HepG2 (cell line): ENCODE data around the gene CCDC142. TPM values are rescaled to one million over a fixed set of nuclear protein-coding genes. Genes with fewer than 3 reads are reported as not detected.

Experiments
- BCL3 ChIP-seq: sonication (generic); formaldehyde crosslinking; IDR thresholded peaks from 2 replicates; pipeline ENCODE4 v1.5.1; 2020; ENCODE audit warnings: mild to moderate bottlenecking, missing genetic modification reagents, moderate library complexity
- CEBPB ChIP-seq: IDR thresholded peaks from 2 replicates; pipeline ENCODE4 v1.6.1; 2011; ENCODE audit warnings: low read depth, low read length, improper control_type of control experiment, borderline replicate concordance
- FOXP4 ChIP-seq: sonication (generic); formaldehyde crosslinking; IDR thresholded peaks from 2 replicates; pipeline ENCODE4 v1.4.0; 2020; ENCODE audit warnings: missing genetic modification reagents
- HNRNPUL1 ChIP-seq: fragments of 200-400 bp; formaldehyde crosslinking; IDR thresholded peaks from 2 replicates; pipeline ENCODE4 v1.6.1; 2017; ENCODE audit warnings: low read depth, mild to moderate bottlenecking, low read length, moderate library complexity
- KAT2B ChIP-seq: fragments of 150-350 bp; IDR thresholded peaks from 2 replicates; pipeline ENCODE4 v1.6.1; 2014; ENCODE audit warnings: low read depth, low read length, borderline replicate concordance
- KDM5B ChIP-seq: sonication (generic); formaldehyde crosslinking; IDR thresholded peaks from 2 replicates; pipeline ENCODE4 v1.4.0; 2020; ENCODE audit warnings: missing genetic modification reagents, mild to moderate bottlenecking, borderline replicate concordance
- NFE2L1 ChIP-seq: sonication (generic); formaldehyde crosslinking; IDR thresholded peaks from 2 replicates; pipeline ENCODE4 v1.4.0; 2020; ENCODE audit warnings: missing genetic modification reagents, mild to moderate bottlenecking, borderline replicate concordance
- NR2F2 ChIP-seq: IDR thresholded peaks from 2 replicates; pipeline ENCODE4 v1.6.1; 2012; ENCODE audit warnings: low read depth, inconsistent platforms, borderline replicate concordance
- ONECUT2 ChIP-seq: sonication (generic); formaldehyde crosslinking; IDR thresholded peaks from 2 replicates; pipeline ENCODE4 v1.4.0; 2020; ENCODE audit warnings: missing genetic modification reagents
- PTBP1 ChIP-seq: fragments of 200-400 bp; formaldehyde crosslinking; IDR thresholded peaks from 2 replicates; pipeline ENCODE4 v1.6.1; 2018; ENCODE audit warnings: low read length, low read depth; ENCODE audit not compliant: poor library complexity, severe bottlenecking
- RFXANK ChIP-seq: IDR thresholded peaks from 2 replicates; pipeline ENCODE4 v1.6.1; 2016
- RXRB ChIP-seq: IDR thresholded peaks from 2 replicates; pipeline ENCODE4 v1.6.1; 2016; ENCODE audit warnings: borderline replicate concordance, missing genetic modification reagents, missing compliant biosample characterization
- SNAPC2 ChIP-seq: sonication (generic); formaldehyde crosslinking; IDR thresholded peaks from 2 replicates; pipeline ENCODE4 v1.8.1; 2022; ENCODE audit warnings: mild to moderate bottlenecking, missing genetic modification reagents
- SOX13 ChIP-seq, 3 experiments: fragments of 450-650 bp in 1 of 3; sonication (generic) in 1 of 3; formaldehyde crosslinking in 1 of 3; IDR thresholded peaks in 2 of 3; conservative IDR thresholded peaks in 1 of 3; 2 replicates each; pipeline versions ENCODE4 v1.5.0 to v1.6.1; 2016 to 2020; ENCODE audit warnings: antibody characterized with exemption in 1 of 3, mild to moderate bottlenecking in 1 of 3, missing compliant biosample characterization in 1 of 3, missing genetic modification reagents in 1 of 3, moderate library complexity in 1 of 3
- SOX5 ChIP-seq: IDR thresholded peaks from 2 replicates; pipeline ENCODE4 v1.6.1; 2016; ENCODE audit warnings: borderline replicate concordance
- TAF15 ChIP-seq: fragments of 200-400 bp; formaldehyde crosslinking; IDR thresholded peaks from one replicate; pipeline ENCODE4 v1.6.1; 2018; ENCODE audit warnings: mild to moderate bottlenecking, low read depth, low read length; ENCODE audit not compliant: poor library complexity, severe bottlenecking
- THAP11 ChIP-seq: IDR thresholded peaks from 2 replicates; pipeline ENCODE4 v1.6.1; 2016; ENCODE audit warnings: missing biosample characterization, missing genetic modification reagents
- U2AF2 ChIP-seq: fragments of 200-400 bp; formaldehyde crosslinking; IDR thresholded peaks from 2 replicates; pipeline ENCODE4 v1.6.1; 2017; ENCODE audit warnings: low read depth, mild to moderate bottlenecking, low read length
- ZMAT3 ChIP-seq: sonication (generic); formaldehyde crosslinking; conservative IDR thresholded peaks from 2 replicates; pipeline ENCODE4 v1.7.0; 2021; ENCODE audit warnings: missing genetic modification reagents
- ZMYM3 ChIP-seq: sonication (generic); formaldehyde crosslinking; IDR thresholded peaks from 2 replicates; pipeline ENCODE4 v1.5.1; 2020; ENCODE audit warnings: mild to moderate bottlenecking, missing genetic modification reagents
- ZNF121 ChIP-seq: sonication (generic); formaldehyde crosslinking; IDR thresholded peaks from 2 replicates; pipeline ENCODE4 v1.5.0; 2020; ENCODE audit warnings: mild to moderate bottlenecking, missing genetic modification reagents
- ZNF18 ChIP-seq: sonication (generic); formaldehyde crosslinking; IDR thresholded peaks from 2 replicates; pipeline ENCODE4 v1.8.0; 2022; ENCODE audit warnings: mild to moderate bottlenecking, missing genetic modification reagents; ENCODE audit not compliant: insufficient replicate concordance
- ZNF354B ChIP-seq: sonication (generic); formaldehyde crosslinking; IDR thresholded peaks from 2 replicates; pipeline ENCODE4 v1.8.0; 2022; ENCODE audit warnings: mild to moderate bottlenecking, missing genetic modification reagents
- ZNF614 ChIP-seq: IDR thresholded peaks from 2 replicates; pipeline ENCODE4 v1.6.1; 2018; ENCODE audit warnings: missing biosample characterization, missing genetic modification reagents, inconsistent platforms, borderline replicate concordance
- ZNF749 ChIP-seq: sonication (generic); formaldehyde crosslinking; IDR thresholded peaks from 2 replicates; pipeline ENCODE4 v1.8.0; 2022; ENCODE audit warnings: mild to moderate bottlenecking, missing genetic modification reagents, moderate library complexity, borderline replicate concordance
- ZNF777 ChIP-seq: sonication (generic); formaldehyde crosslinking; IDR thresholded peaks from 2 replicates; pipeline ENCODE4 v1.4.0; 2020; ENCODE audit warnings: missing genetic modification reagents
- ZSCAN22 ChIP-seq: sonication (generic); formaldehyde crosslinking; IDR thresholded peaks from 2 replicates; pipeline ENCODE4 v1.4.0; 2020; ENCODE audit warnings: mild to moderate bottlenecking, missing genetic modification reagents
- polyA plus RNA-seq, 8 experiments: library from polyadenylated mRNA; depleted of rRNA in 3 of 8; stranded (reverse) in 7 of 8; unstranded in 1 of 8; fragments of >200 nt; fragmentation: Illumina TruSeq in 4 of 8; extraction: Trizol in 4 of 8; gene quantifications; 2 replicates each; pipeline versions ENCODE4 v1.2.1 to v1.2.3, GENCODE V29; 2011 to 2016; ENCODE audit warnings: low read depth in 4 of 8, missing spikeins in 1 of 8, mixed read lengths in 1 of 8; ENCODE audit not compliant: insufficient read depth in 1 of 8
- total RNA-seq, 5 experiments: library from RNA; depleted of rRNA; stranded (reverse); fragments of >200 nt; fragmentation: Illumina TruSeq; extraction: Trizol; gene quantifications; 2 replicates each; pipeline ENCODE4 v1.2.3, GENCODE V29; 2016; ENCODE audit warnings: low read depth in 1 of 5

The CCDC142 gene
- total and polyA plus RNA-seq, 2 of the 13 experiments (the other 11 are each of a cell fraction or from before 2014, with no cell fraction given), result 14.7 to 30.4 TPM

GRCh38 chr2:74486141-74486540, 3.3 kb upstream of the CCDC142 start (continued):
- TF ChIP-seq BCL3 (CRISPR knock-in tag), result no peak
- TF ChIP-seq SOX5 (CRISPR knock-in tag), result peak; percentile 52; the same call in 1 of the 2 replicates
- no peak for TF ChIP-seq KAT2B
- no peak for TF ChIP-seq KDM5B (CRISPR knock-in tag)
- TF ChIP-seq RXRB (CRISPR knock-in tag), result 0 out of 2 replicates have a peak, but pooled peaks have one; percentile 20
- TF ChIP-seq CEBPB, result peak; percentile 35; the same call in 1 of the 2 replicates
- no peak for TF ChIP-seq HNRNPUL1
- peak; percentile 65; the same call in 1 of the 2 replicates for TF ChIP-seq ZNF614
- no peak for TF ChIP-seq U2AF2
- TF ChIP-seq SOX13 (IDR thresholded peaks at IDR 0.05), result no peak
- TF ChIP-seq SOX13 (CRISPR knock-in tag; conservative IDR thresholded peaks at IDR 0.05 in 1 of 2, IDR thresholded peaks at IDR 0.05 in 1 of 2), result peak in 1 of 2 experiments; percentile 71; a peak in 2 of 4 replicates
- no peak for TF ChIP-seq ZSCAN22
- no peak for TF ChIP-seq RFXANK (CRISPR knock-in tag)
- TF ChIP-seq NFE2L1, result no peak
- no peak for TF ChIP-seq ZMYM3 (CRISPR knock-in tag)
- no peak for TF ChIP-seq ONECUT2 (CRISPR knock-in tag)
- peak; percentile 71 for TF ChIP-seq FOXP4 (CRISPR knock-in tag)
- no peak for TF ChIP-seq NR2F2
- TF ChIP-seq ZNF749, result no peak
- no peak for TF ChIP-seq ZNF18
- TF ChIP-seq SNAPC2 (CRISPR knock-in tag), result 0 out of 2 replicates have a peak, but pooled peaks have one; percentile 23
- TF ChIP-seq ZMAT3 (CRISPR knock-in tag), result no peak
- no peak for TF ChIP-seq ZNF354B
- TF ChIP-seq ZNF777 (CRISPR knock-in tag), result no peak
- 0 out of 2 replicates have a peak, but pooled peaks have one; percentile 34 for TF ChIP-seq THAP11 (CRISPR knock-in tag)
- no peak for TF ChIP-seq TAF15
- no peak for TF ChIP-seq PTBP1
- no peak for TF ChIP-seq ZNF121 (CRISPR knock-in tag)
